ENCODE data around the gene ATXN1. TPM values are rescaled to one million over a fixed set of nuclear protein-coding genes. Genes with fewer than 3 reads are reported as not detected.

Gene ATXN1
- total and polyA plus RNA-seq, 2 experiments from 2014 or later = 4.8 to 9.1 TPM

- no peaks in the 10 kb centered on the region for H3K36me3 Mint-ChIP-seq (ENCODE audit: low read depth)
- TF ChIP-seq ZNF462 (CRISPR knock-in tag; IDR thresholded peaks at IDR 0.05) (no peak), CTCF (conservative IDR thresholded peaks at IDR 0.05; ENCODE audit: low read depth in 2 of 2) (no peak), JUNB (IDR thresholded peaks at IDR 0.05; ENCODE audit: unreplicated experiment) (no peak), ETS1 (IDR thresholded peaks at IDR 0.05) (no peak), EZH2 (IDR thresholded peaks at IDR 0.05; ENCODE audit: low read depth, unreplicated experiment) (no peak), ZNF331 (CRISPR knock-in tag; IDR thresholded peaks at IDR 0.05; ENCODE audit: low read depth) (no peak), CREB1 (CRISPR knock-in tag; IDR thresholded peaks at IDR 0.05; ENCODE audit: low read depth) (no peak), STAT1 (IDR thresholded peaks at IDR 0.05; ENCODE audit: unreplicated experiment) (no peak), NANOG (IDR thresholded peaks at IDR 0.05; ENCODE audit: borderline replicate concordance) (no peak)
- no peaks in the 10 kb centered on the region for H3K9me3 Mint-ChIP-seq
- no peak overlapping the region for H3K4me3 ChIP-seq
- H3K79me2 ChIP-seq (replicated peaks; ENCODE audit: insufficient read depth) = no peaks in the 10 kb centered on the region
- H2AFZ ChIP-seq = no peak overlapping the region
- no peaks in the 10 kb centered on the region for H3K27me3 Mint-ChIP-seq (ENCODE audit: insufficient read depth, low read depth, poor library complexity)
- H4K20me1 ChIP-seq (replicated peaks; ENCODE audit: insufficient read depth) = no peaks in the 10 kb centered on the region
- DNase-seq (ENCODE audit: low spot score) = no peak
- H3K27me3 ChIP-seq (ENCODE audit: insufficient read depth) = no peaks in the 10 kb centered on the region
- no peaks in the 10 kb centered on the region for H3K36me3 ChIP-seq (ENCODE audit: insufficient read depth)
- no peaks in the 10 kb centered on the region for H3F3A ChIP-seq (replicated peaks; ENCODE audit: low read depth)
- H3K4me2 ChIP-seq = no peak overlapping the region
- ATAC-seq = no peak
- no peaks in the 10 kb centered on the region for H3K9me2 ChIP-seq (ENCODE audit: insufficient read depth)
- no peak overlapping the region for H3K27ac ChIP-seq (ENCODE audit: low read depth)
- no peak overlapping the region for H3K27ac Mint-ChIP-seq
- H3K4me1 ChIP-seq (ENCODE audit: insufficient read depth) = no peaks in the 10 kb centered on the region
- no peak overlapping the region for H3K4me3 Mint-ChIP-seq
- H3K4me1 Mint-ChIP-seq = peaks cover 7% of the 10 kb centered on the region; the same call in 1 of the 3 replicates
Observed at GRCh38 chr6:16473184-16473907, 287.9 kb downstream of the ATXN1 start.

All from GM23338 (cell line).